ENCODE data around the gene IRF4.

Gene IRF4

DNA sequence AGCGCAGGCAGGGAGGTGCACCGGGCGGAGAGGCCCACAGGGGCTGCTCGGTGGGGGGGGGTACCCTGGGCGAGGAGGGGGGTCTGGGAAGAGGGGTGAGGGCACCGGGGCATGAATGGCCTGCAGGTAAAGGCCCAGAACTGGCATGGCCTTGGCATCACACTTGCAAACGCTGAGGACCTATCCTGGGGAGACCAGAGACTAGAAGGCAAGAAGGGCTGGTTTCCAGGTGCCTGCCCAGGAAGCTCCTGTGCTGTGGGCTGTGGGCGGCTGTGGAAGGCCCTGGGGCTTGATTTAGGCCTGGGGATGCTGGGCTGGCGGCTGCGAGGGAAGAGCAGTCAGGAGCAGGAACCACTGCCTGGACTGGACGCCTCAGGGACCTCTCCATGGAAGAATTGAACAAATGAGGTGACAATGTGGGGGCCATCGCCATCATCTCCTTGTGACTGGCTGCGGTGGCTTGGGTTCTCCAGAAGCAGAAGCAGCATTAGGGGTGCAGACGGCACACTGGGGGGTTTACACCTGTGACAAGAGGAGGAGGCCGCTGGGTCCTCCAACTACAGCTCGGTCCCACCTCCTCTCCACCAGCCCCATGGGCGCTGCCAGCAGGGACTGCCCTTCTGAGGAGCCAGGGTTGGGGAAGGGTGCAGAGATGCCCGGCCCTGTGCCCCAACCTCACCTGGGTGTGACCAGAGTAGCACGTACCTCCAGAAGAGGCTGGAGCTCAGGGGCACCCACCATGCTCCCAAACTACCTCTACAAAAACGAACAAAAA, 32.1 kb upstream of the IRF4 start:
- H3K27me3 Mint-ChIP-seq (ENCODE audit: low read depth, poor library complexity), result no peaks in the 10 kb centered on the region
- H3K27ac Mint-ChIP-seq, result no peak overlapping the region
- no peak overlapping the region for H3K4me3 Mint-ChIP-seq
- H3K4me1 Mint-ChIP-seq, result peaks cover 17% of the 10 kb centered on the region
- TF ChIP-seq, protein P1, sequence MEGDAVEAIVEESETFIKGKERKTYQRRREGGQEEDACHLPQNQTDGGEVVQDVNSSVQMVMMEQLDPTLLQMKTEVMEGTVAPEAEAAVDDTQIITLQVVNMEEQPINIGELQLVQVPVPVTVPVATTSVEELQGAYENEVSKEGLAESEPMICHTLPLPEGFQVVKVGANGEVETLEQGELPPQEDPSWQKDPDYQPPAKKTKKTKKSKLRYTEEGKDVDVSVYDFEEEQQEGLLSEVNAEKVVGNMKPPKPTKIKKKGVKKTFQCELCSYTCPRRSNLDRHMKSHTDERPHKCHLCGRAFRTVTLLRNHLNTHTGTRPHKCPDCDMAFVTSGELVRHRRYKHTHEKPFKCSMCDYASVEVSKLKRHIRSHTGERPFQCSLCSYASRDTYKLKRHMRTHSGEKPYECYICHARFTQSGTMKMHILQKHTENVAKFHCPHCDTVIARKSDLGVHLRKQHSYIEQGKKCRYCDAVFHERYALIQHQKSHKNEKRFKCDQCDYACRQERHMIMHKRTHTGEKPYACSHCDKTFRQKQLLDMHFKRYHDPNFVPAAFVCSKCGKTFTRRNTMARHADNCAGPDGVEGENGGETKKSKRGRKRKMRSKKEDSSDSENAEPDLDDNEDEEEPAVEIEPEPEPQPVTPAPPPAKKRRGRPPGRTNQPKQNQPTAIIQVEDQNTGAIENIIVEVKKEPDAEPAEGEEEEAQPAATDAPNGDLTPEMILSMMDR (IDR thresholded peaks at IDR 0.05), result no peak
- peaks cover 99% of the 10 kb centered on the region for H3K9me3 Mint-ChIP-seq
- H3K36me3 Mint-ChIP-seq (ENCODE audit: low read depth), result peaks cover 20% of the 10 kb centered on the region
- no peak for DNase-seq

DNA sequence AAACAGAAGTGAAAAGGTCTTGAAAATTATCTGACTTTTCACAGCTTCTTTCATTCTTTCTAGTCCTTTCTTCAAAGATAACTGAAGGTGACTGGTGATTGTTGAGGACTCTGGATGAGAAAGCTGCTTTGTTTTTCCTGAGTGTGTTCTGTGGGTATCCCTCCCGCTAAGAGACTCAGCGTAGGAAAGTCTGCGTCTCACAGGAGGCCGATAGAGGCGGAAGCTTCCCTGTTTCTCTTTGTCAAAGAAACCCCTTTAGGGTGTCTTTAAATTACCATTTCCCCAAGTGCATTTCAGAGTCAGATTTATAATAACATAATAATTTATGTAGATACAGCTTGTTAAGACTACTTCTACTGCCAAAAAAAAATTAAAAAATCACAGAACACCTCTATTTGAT, 31.2 kb upstream of the IRF4 start:
- no peak for DNase-seq
- H3K4me3 Mint-ChIP-seq, result no peak overlapping the region
- peaks cover 99% of the 10 kb centered on the region for H3K9me3 Mint-ChIP-seq
- peaks cover 20% of the 10 kb centered on the region for H3K36me3 Mint-ChIP-seq (ENCODE audit: low read depth)
- H3K27ac Mint-ChIP-seq, result no peak overlapping the region
- TF ChIP-seq, protein P1 (IDR thresholded peaks at IDR 0.05), result no peak
- peaks cover 8% of the 10 kb centered on the region for H3K4me1 Mint-ChIP-seq
- H3K27me3 Mint-ChIP-seq (ENCODE audit: low read depth, poor library complexity), result no peaks in the 10 kb centered on the region

DNA sequence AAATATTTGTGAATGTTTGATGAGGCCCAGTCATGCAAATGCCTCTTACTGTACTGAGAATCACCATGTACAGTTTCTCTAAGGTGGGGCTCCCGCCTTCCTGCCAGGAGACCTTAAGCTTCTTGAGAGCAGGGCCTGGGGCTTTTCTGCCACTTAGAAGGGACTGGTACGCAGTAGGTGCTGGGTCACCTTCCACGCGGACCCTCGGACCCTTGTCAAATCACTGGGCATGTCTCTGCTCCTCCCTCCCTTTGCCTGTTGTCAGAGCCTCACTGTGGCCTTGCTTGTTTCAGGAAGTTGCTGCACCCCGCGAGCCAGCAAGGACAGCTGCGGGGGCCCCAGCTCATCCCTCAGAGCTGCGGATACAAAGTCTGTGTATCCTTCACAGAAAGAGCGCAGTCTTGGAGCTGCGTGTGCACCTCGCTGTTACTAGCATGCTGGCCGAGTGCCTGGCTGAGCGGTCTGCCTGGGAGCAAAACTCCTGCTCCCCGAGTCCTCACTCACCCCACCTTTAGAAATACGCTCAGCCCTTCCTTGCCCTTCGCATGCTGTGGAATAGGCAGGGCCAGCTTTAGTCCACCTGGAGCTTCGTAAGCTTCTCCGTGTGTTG, 30.7 kb upstream of the IRF4 start:
- Mint-ChIP-seq H3K9me3 (peaks cover 99% of the 10 kb centered on the region), H3K27me3 (ENCODE audit: low read depth, poor library complexity) (no peaks in the 10 kb centered on the region), H3K27ac (peak overlapping the region; percentile 49), H3K36me3 (ENCODE audit: low read depth) (peaks cover 20% of the 10 kb centered on the region), H3K4me1 (peaks cover 2% of the 10 kb centered on the region), H3K4me3 (no peak overlapping the region)
- TF ChIP-seq, protein P1 (IDR thresholded peaks at IDR 0.05), result no peak
- no peak for DNase-seq

DNA sequence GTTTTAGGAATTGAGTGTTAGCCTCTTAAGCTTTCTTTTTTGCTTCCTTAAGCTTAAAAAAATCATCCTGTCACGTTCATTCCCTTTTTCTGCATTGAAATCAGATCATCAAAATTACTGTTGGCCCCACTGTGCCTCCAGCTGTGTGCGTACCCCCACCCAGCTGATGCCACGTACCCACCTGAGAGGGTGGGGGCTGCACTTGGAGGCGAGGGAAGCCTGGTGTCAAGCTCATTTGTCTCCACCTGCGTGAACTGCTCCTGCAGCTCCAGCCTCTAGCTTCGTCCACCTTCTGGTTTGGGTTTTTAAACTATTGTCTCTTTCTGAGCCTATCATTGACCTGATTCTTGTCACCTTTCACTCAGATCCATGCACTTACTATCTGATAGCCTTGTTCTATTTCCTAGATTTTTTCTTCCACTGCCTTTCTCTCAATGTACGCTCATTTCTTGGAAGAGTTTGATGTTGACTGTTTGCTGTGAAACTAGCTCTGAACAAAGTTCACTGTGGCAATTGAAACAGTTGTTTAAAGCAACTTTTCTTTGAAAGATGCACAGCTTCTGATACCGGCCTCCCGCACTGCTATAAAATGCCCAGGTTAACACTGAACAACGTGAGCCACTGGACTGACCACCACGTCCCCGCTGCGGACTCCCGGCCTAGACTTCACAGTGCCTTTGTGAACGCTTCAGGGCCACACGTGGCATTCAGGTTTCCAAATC, 30.0 kb upstream of the IRF4 start:
- Mint-ChIP-seq H3K4me1 (peaks cover 5% of the 10 kb centered on the region), H3K27ac (peak overlapping the region; percentile 1), H3K4me3 (no peak overlapping the region), H3K27me3 (ENCODE audit: low read depth, poor library complexity) (no peaks in the 10 kb centered on the region), H3K36me3 (ENCODE audit: low read depth) (peaks cover 20% of the 10 kb centered on the region), H3K9me3 (peaks cover 99% of the 10 kb centered on the region)
- DNase-seq, result no peak
- TF ChIP-seq, protein P1 (IDR thresholded peaks at IDR 0.05), result no peak

DNA sequence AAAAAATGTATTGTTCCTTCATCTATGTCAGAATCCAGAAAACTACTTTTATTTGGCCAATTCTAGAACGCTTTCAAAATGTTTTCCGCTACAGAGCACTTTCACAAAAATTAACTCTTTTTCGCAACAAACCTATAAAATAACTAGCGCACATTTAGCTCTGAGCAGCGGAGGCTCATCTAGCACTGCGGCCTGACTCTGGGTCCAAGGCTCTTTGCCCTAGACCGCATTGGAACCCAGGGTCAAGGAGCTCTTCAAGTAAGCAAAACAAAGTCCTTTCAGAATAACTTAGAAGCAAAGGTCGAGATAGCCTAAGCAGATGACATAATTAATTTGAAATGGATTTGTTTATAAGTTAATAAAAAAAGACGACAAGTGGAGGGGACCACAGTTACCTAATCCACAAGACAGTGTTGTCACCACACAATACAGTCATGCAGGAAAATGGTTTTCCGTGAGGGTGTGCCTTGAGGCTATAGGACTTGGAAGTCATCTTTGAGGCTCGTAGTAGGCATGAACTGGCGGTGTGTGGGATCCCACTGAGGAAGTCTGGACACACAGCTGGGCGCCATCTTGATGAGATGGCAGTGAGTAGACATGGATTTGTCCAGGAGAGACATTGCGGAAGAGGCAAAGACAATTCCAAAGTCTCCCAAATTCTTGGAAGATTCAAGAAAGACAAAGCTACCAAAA, 29.2 kb upstream of the IRF4 start:
- no peak overlapping the region for H3K4me3 Mint-ChIP-seq
- H3K36me3 Mint-ChIP-seq (ENCODE audit: low read depth), result peaks cover 20% of the 10 kb centered on the region
- H3K27me3 Mint-ChIP-seq (ENCODE audit: low read depth, poor library complexity), result no peaks in the 10 kb centered on the region
- peaks cover 13% of the 10 kb centered on the region for H3K4me1 Mint-ChIP-seq
- peaks cover 99% of the 10 kb centered on the region for H3K9me3 Mint-ChIP-seq
- DNase-seq, result no peak
- TF ChIP-seq, protein P1 (IDR thresholded peaks at IDR 0.05), result no peak
- no peak overlapping the region for H3K27ac Mint-ChIP-seq
